RCC 7860 (cell line): Measurements from ENCODE around the gene B3GAT1.

Experiments
- DNase-seq: peaks from one replicate; pipeline ENCODE4 v3.0.0-alpha.2; 2015; ENCODE audit warnings: low spot score
- FAIRE-seq: peaks from 2 replicates; lab custom pipeline; 2012; peaks lifted over from hg19 to GRCh38; lab: Jason Lieb, UNC

B3GAT1 gene

GRCh38 chr11:134442246-134442645 lies 30.2 kb upstream of the B3GAT1 start:
- DNase-seq (no peak), FAIRE-seq (no peak)

GRCh38 chr11:134441706-134442105 lies 29.7 kb upstream of the B3GAT1 start:
- FAIRE-seq (no peak), DNase-seq (no peak)

- FAIRE-seq (no peak), DNase-seq (no peak)
These were observed 29.2 kb upstream of the B3GAT1 start for GRCh38 chr11:134441281-134441680.

- FAIRE-seq (no peak), DNase-seq (no peak)
These were observed 28.8 kb upstream of the B3GAT1 start for GRCh38 chr11:134440851-134441250.

GRCh38 chr11:134438542-134439537 lies 26.8 kb upstream of the B3GAT1 start:
- FAIRE-seq (no peak), DNase-seq (no peak)

- FAIRE-seq (no peak), DNase-seq (no peak)
These were observed 25.8 kb upstream of the B3GAT1 start for GRCh38 chr11:134437821-134438220.

- DNase-seq: no peak
- no peak for FAIRE-seq
These were observed 24.7 kb upstream of the B3GAT1 start for GRCh38 chr11:134436781-134437180.

GRCh38 chr11:134433806-134434205 lies 21.8 kb upstream of the B3GAT1 start:
- DNase-seq (no peak), FAIRE-seq (no peak)

GRCh38 chr11:134433251-134433650 lies 21.2 kb upstream of the B3GAT1 start:
- DNase-seq (no peak), FAIRE-seq (no peak)

- no peak for FAIRE-seq
- no peak for DNase-seq
These were observed 20.7 kb upstream of the B3GAT1 start for GRCh38 chr11:134432776-134433175.

GRCh38 chr11:134429106-134429505 lies 17.1 kb upstream of the B3GAT1 start:
- DNase-seq (no peak), FAIRE-seq (no peak)

GRCh38 chr11:134425816-134426536 lies 13.9 kb upstream of the B3GAT1 start:
- DNase-seq (no peak), FAIRE-seq (no peak)

GRCh38 chr11:134425413-134425812 lies 13.4 kb upstream of the B3GAT1 start:
- FAIRE-seq: no peak

GRCh38 chr11:134423106-134423505 lies 11.1 kb upstream of the B3GAT1 start:
- FAIRE-seq: no peak

More at GRCh38 chr11:134425413-134425812, 13.4 kb upstream of the B3GAT1 start:
- DNase-seq: no peak

GRCh38 chr11:134417871-134418840 lies 6.1 kb upstream of the B3GAT1 start:
- FAIRE-seq (no peak), DNase-seq (no peak)

More at GRCh38 chr11:134423106-134423505, 11.1 kb upstream of the B3GAT1 start:
- DNase-seq: no peak

- FAIRE-seq (no peak), DNase-seq (no peak)
These were observed 4.7 kb upstream of the B3GAT1 start for GRCh38 chr11:134416726-134417125.

- DNase-seq (no peak), FAIRE-seq (no peak)
These were observed 3.0 kb upstream of the B3GAT1 start for GRCh38 chr11:134414766-134415765.

- no peak for DNase-seq
- no peak for FAIRE-seq
These were observed 2.0 kb upstream of the B3GAT1 start for GRCh38 chr11:134413826-134414731.
